Measurements from ENCODE around the gene FOXN3. TPM values are rescaled to one million over a fixed set of nuclear protein-coding genes. Genes with fewer than 3 reads are reported as not detected.

Gene FOXN3
- total RNA-seq, 2 experiments from 2014 or later = 92.2 to 94.4 TPM

- POLR2A ChIA-PET = no interaction called here
- no peak overlapping the region for H3K4me3 Mint-ChIP-seq
- CTCF ChIA-PET = interaction anchor here (0.9 to 1.6 kb wide), 3 partner anchors 12 to 32 kb away, joined by 3 to 4 read pairs (median 3); no protein-coding TSS in a partner anchor
- peaks cover 4% of the 10 kb centered on the region for H3K36me3 Mint-ChIP-seq (ENCODE audit: low read depth)
- no peak for DNase-seq
- H3K4me1 Mint-ChIP-seq = peaks cover 20% of the 10 kb centered on the region
- H3K9me3 Mint-ChIP-seq = no peaks in the 10 kb centered on the region
- H3K27me3 Mint-ChIP-seq = no peaks in the 10 kb centered on the region
- H3K27ac Mint-ChIP-seq = no peak overlapping the region
Measured at GRCh38 chr14:89244720-89245119, 172.3 kb downstream of the FOXN3 start.

- H3K36me3 Mint-ChIP-seq (ENCODE audit: low read depth) = peaks cover 4% of the 10 kb centered on the region
- H3K4me1 Mint-ChIP-seq = peaks cover 20% of the 10 kb centered on the region
- H3K27ac Mint-ChIP-seq = no peak overlapping the region
- POLR2A ChIA-PET = no interaction called here
- CTCF ChIA-PET = interaction anchor here (1.2 to 1.6 kb wide), 2 partner anchors 13 to 17 kb away, joined by 3 to 4 read pairs; no protein-coding TSS in a partner anchor
- no peak for DNase-seq
- H3K27me3 Mint-ChIP-seq = no peaks in the 10 kb centered on the region
- H3K9me3 Mint-ChIP-seq = no peaks in the 10 kb centered on the region
- no peak overlapping the region for H3K4me3 Mint-ChIP-seq
Measured at GRCh38 chr14:89243741-89244140, 173.3 kb downstream of the FOXN3 start.

DNA sequence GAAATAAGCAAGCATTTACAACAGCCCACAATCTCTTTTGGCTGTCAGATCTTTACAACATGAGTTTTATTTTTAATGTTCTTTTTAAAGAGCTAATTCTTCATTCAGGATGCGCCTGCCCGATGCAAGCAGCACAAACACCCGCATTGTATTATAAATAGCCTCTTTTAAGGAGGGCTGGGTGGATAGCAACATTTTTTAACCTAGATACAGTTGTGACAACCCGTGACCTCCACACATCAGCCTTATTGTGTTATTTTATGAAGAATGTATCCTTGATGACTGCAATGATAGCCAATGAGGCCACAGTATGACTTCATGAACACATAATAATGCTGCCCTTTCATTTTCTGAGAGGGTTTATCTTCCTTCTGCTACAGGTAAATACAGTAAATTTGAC lies 173.7 kb downstream of the FOXN3 start:
- Mint-ChIP-seq H3K36me3 (ENCODE audit: low read depth) (peaks cover 4% of the 10 kb centered on the region), H3K4me3 (no peak overlapping the region), H3K9me3 (no peaks in the 10 kb centered on the region), H3K27ac (no peak overlapping the region), H3K4me1 (peaks cover 20% of the 10 kb centered on the region), H3K27me3 (no peaks in the 10 kb centered on the region)
- DNase-seq = no peak
- POLR2A ChIA-PET = interaction anchor here (0.5 kb wide), 1 partner anchor 484 kb away, joined by 5 read pairs; no protein-coding TSS in a partner anchor
- CTCF ChIA-PET = interaction anchor here (1.2 kb wide), 1 partner anchor 13 kb away, joined by 3 read pairs; no protein-coding TSS in a partner anchor

DNA sequence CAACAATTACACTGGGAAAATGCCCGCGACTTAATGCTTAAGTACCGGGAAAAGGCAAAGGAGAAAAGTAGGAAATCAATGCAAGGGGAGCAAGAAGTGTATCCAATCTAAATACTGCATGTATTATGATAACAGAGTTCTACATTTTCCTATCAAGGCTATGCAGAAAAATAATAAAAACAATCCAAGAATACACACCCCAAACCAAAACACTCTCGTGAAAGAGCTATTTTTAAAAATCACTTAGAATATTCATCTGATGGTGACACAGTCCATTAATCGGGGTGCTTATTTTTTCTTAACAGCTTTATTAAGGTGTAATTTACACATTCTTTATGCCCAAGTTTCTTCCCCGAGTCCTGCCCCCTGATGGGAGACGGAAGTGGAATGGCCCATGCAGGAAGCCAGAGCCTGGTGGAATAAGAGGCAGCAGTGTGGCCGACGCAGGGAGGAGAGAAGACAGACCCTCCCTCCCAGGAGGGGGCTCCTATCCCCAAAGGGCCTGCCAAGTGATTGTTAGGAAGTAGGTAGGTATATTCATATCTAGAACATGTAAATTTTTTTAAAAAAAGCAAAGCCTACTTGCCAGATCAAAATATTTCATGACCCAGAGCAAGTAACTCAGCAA lies 174.3 kb downstream of the FOXN3 start:
- Mint-ChIP-seq H3K27ac (no peak overlapping the region), H3K4me3 (no peak overlapping the region), H3K4me1 (peaks cover 20% of the 10 kb centered on the region), H3K9me3 (no peaks in the 10 kb centered on the region), H3K36me3 (ENCODE audit: low read depth) (peaks cover 4% of the 10 kb centered on the region), H3K27me3 (no peaks in the 10 kb centered on the region)
- ChIA-PET CTCF (interaction anchor here (1.7 kb wide), 1 partner anchor 57 kb away, joined by 5 read pairs; no protein-coding TSS in a partner anchor), POLR2A (interaction anchor here (0.5 kb wide), 1 partner anchor 485 kb away, joined by 5 read pairs; no protein-coding TSS in a partner anchor)
- no peak for DNase-seq

GRCh38 chr14:89241934-89242651 lies 174.9 kb downstream of the FOXN3 start:
- POLR2A ChIA-PET = no interaction called here
- H3K4me1 Mint-ChIP-seq = peaks cover 20% of the 10 kb centered on the region

GRCh38 chr14:89241257-89241656 lies 175.8 kb downstream of the FOXN3 start:
- Mint-ChIP-seq H3K27me3 (no peaks in the 10 kb centered on the region), H3K4me1 (peaks cover 18% of the 10 kb centered on the region), H3K27ac (no peak overlapping the region), H3K9me3 (no peaks in the 10 kb centered on the region), H3K36me3 (ENCODE audit: low read depth) (peaks cover 2% of the 10 kb centered on the region), H3K4me3 (no peak overlapping the region)
- ChIA-PET CTCF (interaction anchor here (0.8 to 1.7 kb wide), 3 partner anchors 13 to 200 kb away, joined by 3 to 5 read pairs (median 3); no protein-coding TSS in a partner anchor), POLR2A (no interaction called here)
- no peak for DNase-seq

More at GRCh38 chr14:89241934-89242651, 174.9 kb downstream of the FOXN3 start:
- peaks cover 4% of the 10 kb centered on the region for H3K36me3 Mint-ChIP-seq (ENCODE audit: low read depth)
- CTCF ChIA-PET = interaction anchor here (1.7 kb wide), 1 partner anchor 58 kb away, joined by 5 read pairs; no protein-coding TSS in a partner anchor
- no peak overlapping the region for H3K4me3 Mint-ChIP-seq
- H3K27ac Mint-ChIP-seq = no peak overlapping the region
- no peaks in the 10 kb centered on the region for H3K9me3 Mint-ChIP-seq
- no peak for DNase-seq
- H3K27me3 Mint-ChIP-seq = no peaks in the 10 kb centered on the region

GRCh38 chr14:89240414-89240813 lies 176.6 kb downstream of the FOXN3 start:
- H3K4me3 Mint-ChIP-seq = no peak overlapping the region
- CTCF ChIA-PET = interaction anchor here (0.5 to 1.3 kb wide), 3 partner anchors 13 to 128 kb away, joined by 3 to 7 read pairs (median 4); no protein-coding TSS in a partner anchor
- H3K36me3 Mint-ChIP-seq (ENCODE audit: low read depth) = peaks cover 6% of the 10 kb centered on the region
- no peak overlapping the region for H3K27ac Mint-ChIP-seq
- H3K4me1 Mint-ChIP-seq = peaks cover 18% of the 10 kb centered on the region
- POLR2A ChIA-PET = no interaction called here
- H3K9me3 Mint-ChIP-seq = peaks cover 4% of the 10 kb centered on the region
- no peaks in the 10 kb centered on the region for H3K27me3 Mint-ChIP-seq
- peak; percentile 9 for DNase-seq

DNA sequence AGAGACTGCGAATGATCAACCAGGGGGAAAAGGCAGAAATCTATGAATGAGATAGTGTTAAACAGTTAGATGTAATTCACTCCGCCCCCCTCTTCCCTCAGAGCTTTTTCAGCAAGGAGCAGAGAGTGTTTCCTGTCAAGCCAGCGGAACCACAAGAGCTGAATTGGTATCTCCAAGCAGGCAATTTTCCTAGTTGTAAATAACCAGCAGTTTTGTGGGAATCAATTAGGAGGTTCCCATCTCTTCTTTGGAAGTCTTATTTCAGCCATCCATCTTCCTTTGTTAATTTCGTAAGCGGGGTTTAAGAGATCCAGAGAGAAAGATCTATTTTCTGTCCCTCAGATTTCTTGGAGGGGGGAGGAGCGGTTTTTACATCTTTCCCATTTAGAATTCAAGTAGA lies 178.0 kb downstream of the FOXN3 start:
- no peaks in the 10 kb centered on the region for H3K27me3 Mint-ChIP-seq
- no peak for DNase-seq
- peaks cover 14% of the 10 kb centered on the region for H3K4me1 Mint-ChIP-seq
- peaks cover 13% of the 10 kb centered on the region for H3K9me3 Mint-ChIP-seq
- no peak overlapping the region for H3K27ac Mint-ChIP-seq
- ChIA-PET CTCF (interaction anchor here (1.1 to 1.3 kb wide), 2 partner anchors 21 kb away, joined by 3 read pairs; no protein-coding TSS in a partner anchor), POLR2A (no interaction called here)
- H3K4me3 Mint-ChIP-seq = no peak overlapping the region
- H3K36me3 Mint-ChIP-seq (ENCODE audit: low read depth) = peaks cover 9% of the 10 kb centered on the region

DNA sequence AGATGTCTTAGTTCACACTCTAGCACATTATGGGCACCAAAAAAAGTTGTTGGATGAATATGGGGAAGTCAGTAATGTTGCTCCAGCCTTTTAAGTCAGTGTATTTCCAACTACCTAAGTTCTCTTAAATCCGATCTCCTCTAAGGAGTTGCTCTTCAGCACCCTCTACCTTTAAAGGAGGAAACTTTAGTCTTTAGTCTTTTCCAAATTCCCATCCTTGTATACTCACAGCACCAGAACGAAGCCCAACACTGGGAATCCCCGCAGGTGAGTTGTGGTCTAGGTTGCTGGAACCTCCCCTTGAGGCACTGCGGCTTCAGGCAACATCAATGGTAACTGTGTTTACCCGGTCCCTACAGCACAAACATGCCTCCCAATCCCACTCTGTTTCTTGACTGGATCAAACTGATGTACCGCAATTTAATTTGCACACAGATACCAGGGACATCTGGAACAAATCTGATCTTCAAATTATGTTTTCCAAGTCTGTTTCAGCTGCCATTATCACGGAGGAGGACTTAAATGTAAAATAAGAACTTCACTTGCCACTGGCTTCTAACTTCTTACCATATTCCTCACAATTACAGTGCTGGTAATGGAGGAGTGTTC lies 179.0 kb downstream of the FOXN3 start:
- H3K4me3 Mint-ChIP-seq = no peak overlapping the region
- no peak overlapping the region for H3K27ac Mint-ChIP-seq
- peaks cover 13% of the 10 kb centered on the region for H3K9me3 Mint-ChIP-seq
- H3K4me1 Mint-ChIP-seq = peaks cover 14% of the 10 kb centered on the region
- ChIA-PET CTCF (no interaction called here), POLR2A (no interaction called here)
- peaks cover 9% of the 10 kb centered on the region for H3K36me3 Mint-ChIP-seq (ENCODE audit: low read depth)
- DNase-seq = no peak
- H3K27me3 Mint-ChIP-seq = no peaks in the 10 kb centered on the region

DNA sequence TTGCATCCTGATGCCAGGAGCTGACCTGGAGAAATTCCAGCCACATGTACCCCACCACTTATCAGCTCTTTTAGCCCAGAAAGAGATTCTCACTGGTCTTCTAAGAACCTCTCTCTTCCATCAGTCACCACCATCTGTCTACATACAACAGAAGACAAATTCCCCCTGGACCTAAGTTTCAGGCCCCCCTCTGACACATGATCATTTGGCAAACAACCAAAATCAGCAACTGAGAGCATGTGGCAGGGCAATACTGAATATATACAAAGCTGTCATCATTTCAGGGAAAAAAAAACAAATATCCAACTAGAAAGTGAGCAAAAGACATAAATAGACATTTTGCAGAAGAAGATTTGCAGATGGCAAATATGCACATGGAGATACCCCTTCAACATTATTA lies 180.2 kb downstream of the FOXN3 start:
- no peak for DNase-seq
- peaks cover 9% of the 10 kb centered on the region for H3K36me3 Mint-ChIP-seq (ENCODE audit: low read depth)
- no peaks in the 10 kb centered on the region for H3K27me3 Mint-ChIP-seq
- POLR2A ChIA-PET = interaction anchor here (0.6 kb wide), 1 partner anchor 26 kb away, joined by 3 read pairs; no protein-coding TSS in a partner anchor
- peaks cover 13% of the 10 kb centered on the region for H3K9me3 Mint-ChIP-seq
- H3K27ac Mint-ChIP-seq = no peak overlapping the region
- CTCF ChIA-PET = interaction anchor here (1.5 kb wide), 1 partner anchor 15 kb away, joined by 4 read pairs; no protein-coding TSS in a partner anchor
- H3K4me3 Mint-ChIP-seq = no peak overlapping the region
- peaks cover 14% of the 10 kb centered on the region for H3K4me1 Mint-ChIP-seq

GRCh38 chr14:89233184-89233583 lies 183.8 kb downstream of the FOXN3 start:
- Mint-ChIP-seq H3K27me3 (no peaks in the 10 kb centered on the region), H3K9me3 (peaks cover 13% of the 10 kb centered on the region), H3K4me3 (no peak overlapping the region), H3K27ac (no peak overlapping the region), H3K4me1 (no peaks in the 10 kb centered on the region), H3K36me3 (ENCODE audit: low read depth) (peaks cover 12% of the 10 kb centered on the region)
- ChIA-PET CTCF (no interaction called here), POLR2A (no interaction called here)
- no peak for DNase-seq

- Mint-ChIP-seq H3K27ac (no peak overlapping the region), H3K4me1 (no peaks in the 10 kb centered on the region), H3K9me3 (peaks cover 13% of the 10 kb centered on the region), H3K27me3 (no peaks in the 10 kb centered on the region), H3K36me3 (ENCODE audit: low read depth) (peaks cover 12% of the 10 kb centered on the region), H3K4me3 (no peak overlapping the region)
- ChIA-PET CTCF (no interaction called here), POLR2A (no interaction called here)
- DNase-seq = no peak
Measured at GRCh38 chr14:89232265-89233070, 184.6 kb downstream of the FOXN3 start.
